ENCODE measurements around the gene GALNT16.

DNA sequence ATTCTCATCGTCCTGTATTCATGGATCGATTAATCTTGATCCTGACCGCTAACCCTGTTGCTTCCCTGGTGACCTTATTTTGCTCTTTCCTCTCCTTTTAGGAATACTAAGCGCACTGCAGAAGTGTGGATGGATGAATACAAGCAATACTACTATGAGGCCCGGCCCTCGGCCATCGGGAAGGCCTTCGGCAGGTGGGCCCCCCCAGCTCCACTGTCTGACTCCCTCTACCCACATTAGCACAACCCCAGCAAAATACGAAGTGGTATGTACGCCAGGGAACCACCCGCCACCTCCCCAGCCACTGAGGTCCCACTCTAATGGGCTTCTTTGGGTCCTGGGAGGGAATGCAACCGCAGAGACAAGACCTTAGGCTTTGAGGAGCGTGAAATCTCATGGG, 79.5 kb downstream of the GALNT16 start:
- TF ChIP-seq, protein P1, sequence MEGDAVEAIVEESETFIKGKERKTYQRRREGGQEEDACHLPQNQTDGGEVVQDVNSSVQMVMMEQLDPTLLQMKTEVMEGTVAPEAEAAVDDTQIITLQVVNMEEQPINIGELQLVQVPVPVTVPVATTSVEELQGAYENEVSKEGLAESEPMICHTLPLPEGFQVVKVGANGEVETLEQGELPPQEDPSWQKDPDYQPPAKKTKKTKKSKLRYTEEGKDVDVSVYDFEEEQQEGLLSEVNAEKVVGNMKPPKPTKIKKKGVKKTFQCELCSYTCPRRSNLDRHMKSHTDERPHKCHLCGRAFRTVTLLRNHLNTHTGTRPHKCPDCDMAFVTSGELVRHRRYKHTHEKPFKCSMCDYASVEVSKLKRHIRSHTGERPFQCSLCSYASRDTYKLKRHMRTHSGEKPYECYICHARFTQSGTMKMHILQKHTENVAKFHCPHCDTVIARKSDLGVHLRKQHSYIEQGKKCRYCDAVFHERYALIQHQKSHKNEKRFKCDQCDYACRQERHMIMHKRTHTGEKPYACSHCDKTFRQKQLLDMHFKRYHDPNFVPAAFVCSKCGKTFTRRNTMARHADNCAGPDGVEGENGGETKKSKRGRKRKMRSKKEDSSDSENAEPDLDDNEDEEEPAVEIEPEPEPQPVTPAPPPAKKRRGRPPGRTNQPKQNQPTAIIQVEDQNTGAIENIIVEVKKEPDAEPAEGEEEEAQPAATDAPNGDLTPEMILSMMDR (IDR thresholded peaks at IDR 0.05; ENCODE audit: insufficient read depth, low read length), result no peak
- no peak for TF ChIP-seq GABPA (IDR thresholded peaks at IDR 0.05; ENCODE audit: low read depth)
- no peak for TF ChIP-seq POLR2AphosphoS5 (IDR thresholded peaks at IDR 0.05; ENCODE audit: low read depth)
- TF ChIP-seq, protein P2, sequence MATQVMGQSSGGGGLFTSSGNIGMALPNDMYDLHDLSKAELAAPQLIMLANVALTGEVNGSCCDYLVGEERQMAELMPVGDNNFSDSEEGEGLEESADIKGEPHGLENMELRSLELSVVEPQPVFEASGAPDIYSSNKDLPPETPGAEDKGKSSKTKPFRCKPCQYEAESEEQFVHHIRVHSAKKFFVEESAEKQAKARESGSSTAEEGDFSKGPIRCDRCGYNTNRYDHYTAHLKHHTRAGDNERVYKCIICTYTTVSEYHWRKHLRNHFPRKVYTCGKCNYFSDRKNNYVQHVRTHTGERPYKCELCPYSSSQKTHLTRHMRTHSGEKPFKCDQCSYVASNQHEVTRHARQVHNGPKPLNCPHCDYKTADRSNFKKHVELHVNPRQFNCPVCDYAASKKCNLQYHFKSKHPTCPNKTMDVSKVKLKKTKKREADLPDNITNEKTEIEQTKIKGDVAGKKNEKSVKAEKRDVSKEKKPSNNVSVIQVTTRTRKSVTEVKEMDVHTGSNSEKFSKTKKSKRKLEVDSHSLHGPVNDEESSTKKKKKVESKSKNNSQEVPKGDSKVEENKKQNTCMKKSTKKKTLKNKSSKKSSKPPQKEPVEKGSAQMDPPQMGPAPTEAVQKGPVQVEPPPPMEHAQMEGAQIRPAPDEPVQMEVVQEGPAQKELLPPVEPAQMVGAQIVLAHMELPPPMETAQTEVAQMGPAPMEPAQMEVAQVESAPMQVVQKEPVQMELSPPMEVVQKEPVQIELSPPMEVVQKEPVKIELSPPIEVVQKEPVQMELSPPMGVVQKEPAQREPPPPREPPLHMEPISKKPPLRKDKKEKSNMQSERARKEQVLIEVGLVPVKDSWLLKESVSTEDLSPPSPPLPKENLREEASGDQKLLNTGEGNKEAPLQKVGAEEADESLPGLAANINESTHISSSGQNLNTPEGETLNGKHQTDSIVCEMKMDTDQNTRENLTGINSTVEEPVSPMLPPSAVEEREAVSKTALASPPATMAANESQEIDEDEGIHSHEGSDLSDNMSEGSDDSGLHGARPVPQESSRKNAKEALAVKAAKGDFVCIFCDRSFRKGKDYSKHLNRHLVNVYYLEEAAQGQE (IDR thresholded peaks at IDR 0.05; ENCODE audit: insufficient replicate concordance, low read depth), result no peak
